GM12891 (cell line): ENCODE data around the gene RAB20.

Experiments
- POLR2A ChIP-seq: IDR thresholded peaks from 2 replicates; pipeline ENCODE4 v1.6.1; 2011; ENCODE audit warnings: low read depth, low read length, control low read depth
- POLR2AphosphoS5 ChIP-seq: IDR thresholded peaks from 2 replicates; pipeline ENCODE4 v1.6.1; 2011; ENCODE audit warnings: low read depth, low read length, control low read depth
- TAF1 ChIP-seq: IDR thresholded peaks from 2 replicates; pipeline ENCODE4 v1.6.1; 2011; ENCODE audit warnings: low read depth, low read length, control low read depth

GRCh38 chr13:110528911-110529310, 32.6 kb downstream of the RAB20 start:
- TF ChIP-seq TAF1 (no peak), POLR2A (no peak), POLR2AphosphoS5 (no peak)
